GM21576 (cell line): ENCODE measurements around the gene IQCE.
"Not testable (repeated sequence)": the region's sequence is repeated elsewhere in the genome, so short reads cannot be mapped to it uniquely, and the experiment has no call there.

ENCODE experiments used
- ATAC-seq: cut with Tn5 transposase; IDR thresholded peaks from one replicate; pipeline ENCODE4 v1.9.1; 2021; ENCODE audit warnings: mild to moderate bottlenecking, moderate library complexity; ENCODE audit not compliant: unreplicated experiment

Gene IQCE

DNA sequence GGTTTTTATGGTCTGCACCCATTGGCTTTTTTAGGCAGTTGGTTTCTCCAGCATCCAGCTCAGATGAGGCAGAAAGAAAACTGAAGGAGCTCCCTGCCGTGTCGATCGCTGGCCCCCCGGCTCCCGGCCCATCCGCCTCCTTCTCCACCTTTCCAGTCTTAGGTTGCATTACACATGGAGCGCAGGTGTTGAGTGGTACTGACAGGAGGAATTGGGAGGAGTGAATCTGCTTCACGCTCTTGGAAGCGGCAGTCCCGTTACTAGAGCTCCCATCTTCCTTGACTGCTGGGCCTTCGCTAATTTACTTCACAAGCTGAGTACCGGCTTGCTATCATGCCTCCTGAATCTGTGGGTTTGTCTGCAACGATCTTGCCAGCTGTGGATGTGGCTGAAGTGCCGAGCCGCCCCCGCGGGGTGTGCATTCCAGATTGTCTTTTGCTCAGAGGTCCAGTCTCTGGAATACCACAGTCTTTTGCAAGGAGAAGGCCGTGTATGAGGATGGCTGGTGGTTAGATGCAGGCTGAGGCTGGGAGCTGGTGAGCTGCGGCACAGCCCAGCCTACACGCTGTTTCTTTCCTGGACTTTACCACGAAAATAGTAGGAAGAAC is 17.1 kb downstream of the IQCE start:
- ATAC-seq = no peak

DNA sequence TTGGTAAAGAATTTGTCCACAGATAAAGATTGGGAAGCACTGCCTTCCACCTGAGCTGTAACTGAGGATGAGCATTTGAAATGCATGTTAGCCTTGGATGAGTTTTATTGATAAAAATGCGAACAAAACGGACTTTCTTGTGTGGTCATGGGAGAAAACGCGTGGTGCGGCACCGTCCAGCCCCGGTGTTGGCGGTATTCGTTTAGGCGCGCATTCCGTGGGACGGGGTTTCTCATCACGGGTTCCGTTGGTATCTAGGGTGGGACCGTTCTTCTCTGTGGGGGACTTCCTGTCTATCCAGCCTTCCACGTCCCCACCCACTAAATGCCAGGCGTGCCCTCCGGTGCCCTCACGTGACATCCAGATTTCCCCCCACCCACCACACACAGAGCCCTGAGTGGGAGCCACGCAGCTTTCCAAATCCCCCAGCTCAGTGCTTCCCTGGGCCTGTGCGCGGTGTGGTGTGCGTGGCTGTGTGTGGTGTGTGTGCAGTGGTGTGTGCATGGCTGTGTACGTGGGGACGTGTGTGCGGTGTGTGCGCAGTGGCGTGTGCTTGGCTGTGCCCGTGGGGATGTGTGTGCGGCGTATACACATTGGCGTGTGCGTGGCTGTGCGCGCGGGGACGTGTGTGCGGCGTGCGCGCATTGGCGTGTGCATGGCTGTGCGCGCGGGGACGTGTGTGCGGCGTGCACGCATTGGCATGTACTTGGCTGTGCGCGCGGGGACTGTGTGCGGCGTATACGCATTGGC is 18.1 kb downstream of the IQCE start:
- no peak for ATAC-seq

DNA sequence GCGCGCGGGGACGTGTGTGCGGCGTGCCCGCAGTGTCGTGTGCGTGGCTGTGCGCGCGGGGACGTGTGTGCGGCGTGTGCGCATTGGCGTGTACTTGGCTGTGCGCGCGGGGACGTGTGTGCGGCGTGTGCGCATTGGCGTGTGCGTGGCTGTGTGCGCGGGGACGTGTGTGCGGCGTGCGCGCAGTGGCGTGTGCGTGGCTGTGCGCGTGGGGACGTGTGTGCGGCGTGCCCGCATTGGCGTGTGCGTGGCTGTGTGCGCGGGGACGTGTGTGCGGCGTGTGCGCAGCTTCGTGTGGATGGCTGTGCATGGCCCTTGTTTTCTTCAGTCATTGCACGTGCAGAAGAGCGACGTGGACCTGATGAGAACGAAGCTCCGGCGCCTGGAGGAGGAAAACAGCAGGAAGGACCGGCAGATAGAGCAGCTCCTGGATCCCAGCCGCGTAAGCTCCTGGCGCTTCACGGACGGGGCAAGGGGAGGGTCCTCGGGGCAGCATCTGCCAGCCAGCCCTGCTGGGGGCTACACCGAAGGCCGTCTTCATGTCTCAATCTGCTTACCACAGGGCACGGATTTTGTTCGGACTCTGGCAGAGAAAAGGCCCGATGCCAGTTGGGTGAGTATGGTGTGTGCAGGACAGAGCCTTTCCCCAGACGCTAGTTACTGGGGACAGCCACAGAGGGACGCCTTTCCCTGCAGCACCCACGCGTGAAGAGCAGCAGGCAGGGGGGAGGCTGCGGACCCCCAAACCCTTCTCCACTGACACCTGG is 19.3 kb downstream of the IQCE start:
- ATAC-seq = no peak

DNA sequence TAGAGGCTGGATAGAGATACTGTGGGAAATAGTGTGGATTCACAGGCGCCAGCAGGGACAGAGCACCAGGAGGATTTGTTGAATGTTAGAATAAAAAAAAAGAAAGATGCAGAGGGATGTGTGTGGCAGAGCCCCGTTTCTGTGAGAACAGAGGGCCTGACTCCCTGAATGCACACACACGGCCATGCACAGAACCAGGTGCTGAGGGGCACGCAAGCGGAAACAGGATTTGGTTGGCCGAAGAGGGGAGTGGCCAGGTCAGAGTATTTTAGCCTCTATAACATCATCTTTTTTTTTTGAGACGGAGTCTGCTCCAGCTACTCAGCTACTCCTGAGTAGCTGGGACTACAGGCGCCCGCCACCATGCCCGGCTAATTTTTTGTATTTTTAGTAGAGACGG is 21.9 kb downstream of the IQCE start:
- no peak for ATAC-seq

DNA sequence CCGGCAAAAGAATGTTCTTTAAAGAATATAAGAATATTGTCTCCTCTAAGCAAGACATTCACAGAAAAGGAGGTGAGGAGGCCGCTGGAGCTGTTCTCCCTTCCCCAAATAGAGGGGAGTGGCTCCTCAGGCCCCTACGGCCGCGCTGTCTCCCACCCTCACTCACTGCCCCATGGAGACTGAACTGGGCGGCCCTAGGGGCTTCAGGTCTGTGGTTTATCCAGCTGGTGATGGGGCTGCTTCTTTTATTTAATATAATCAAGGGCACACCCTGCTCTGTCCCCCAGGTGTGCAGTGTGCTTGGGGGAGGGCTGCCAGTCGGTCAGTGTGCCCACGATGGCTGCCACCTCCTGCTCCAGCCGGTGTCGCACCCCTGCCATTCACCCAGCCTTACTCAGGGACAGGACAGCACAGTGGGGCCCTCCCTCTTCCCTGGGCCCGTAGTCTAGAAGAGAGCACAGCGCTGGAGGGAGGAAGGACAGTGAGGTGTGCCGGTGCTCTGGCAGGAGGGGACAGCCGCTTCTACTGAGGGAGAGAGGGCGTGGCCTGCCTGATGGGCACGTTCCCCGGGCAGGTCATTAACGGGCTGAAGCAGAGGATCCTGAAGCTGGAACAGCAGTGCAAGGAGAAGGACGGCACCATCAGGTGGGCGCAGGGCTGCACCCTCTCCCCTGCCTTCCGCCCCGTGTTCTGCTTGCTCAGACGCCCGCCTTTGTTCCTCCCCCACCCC is 23.4 kb downstream of the IQCE start:
- no peak for ATAC-seq

DNA sequence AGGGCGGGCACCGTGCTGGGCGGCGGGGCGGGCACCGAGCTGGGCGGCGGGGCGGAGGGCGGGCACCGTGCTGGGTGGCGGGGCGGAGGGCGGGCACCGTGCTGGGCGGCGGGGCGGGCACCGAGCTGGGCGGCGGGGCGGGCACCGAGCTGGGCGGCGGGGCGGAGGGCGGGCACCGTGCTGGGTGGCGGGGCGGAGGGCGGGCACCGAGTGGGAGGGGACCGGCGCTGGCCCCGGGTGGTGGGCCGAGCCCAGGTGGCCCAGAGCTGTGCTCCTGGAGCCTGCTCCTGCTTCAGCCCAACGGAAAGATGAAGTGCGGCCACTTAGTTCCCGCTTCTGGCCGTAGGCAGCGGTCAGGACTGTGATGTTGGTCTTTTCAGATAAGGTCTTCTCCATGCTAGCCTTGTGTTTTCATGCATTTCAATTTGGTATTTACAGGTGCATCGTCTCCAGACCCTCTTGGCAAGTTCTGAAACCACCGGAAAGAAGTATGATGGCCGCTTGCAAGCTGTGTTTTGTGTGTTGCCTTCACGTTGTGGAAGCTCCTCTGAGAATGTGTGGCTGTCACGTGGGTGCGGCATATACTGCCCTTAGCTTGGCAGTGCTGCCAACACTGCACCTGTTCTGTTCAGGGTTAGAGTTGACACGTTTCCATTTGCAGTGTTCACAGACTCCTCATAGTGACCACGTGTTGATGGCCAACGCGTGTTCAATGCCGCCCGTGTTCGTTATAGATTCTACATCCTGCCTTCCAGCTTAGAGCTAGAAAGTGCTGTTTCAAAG is 25.2 kb downstream of the IQCE start:
- ATAC-seq = no peak

DNA sequence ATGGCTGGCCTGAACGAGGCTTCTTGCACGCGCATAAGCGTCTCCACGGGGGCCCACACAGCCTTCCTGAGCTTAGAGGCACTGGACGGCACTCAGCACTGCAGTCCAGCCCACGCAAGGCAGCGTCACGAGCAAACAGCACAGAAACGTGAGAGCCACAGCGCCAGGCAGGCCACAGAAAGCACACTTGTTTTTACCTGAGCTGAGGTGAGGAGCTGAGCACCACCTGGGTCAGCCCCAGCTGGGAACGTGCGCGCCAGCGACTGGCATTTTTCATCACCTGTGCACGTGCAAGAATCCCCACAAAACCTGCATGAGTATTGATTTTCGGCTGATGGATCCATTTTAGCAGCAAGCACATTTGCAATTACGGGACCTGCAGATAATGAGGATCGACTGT is 26.7 kb downstream of the IQCE start:
- no peak for ATAC-seq

DNA sequence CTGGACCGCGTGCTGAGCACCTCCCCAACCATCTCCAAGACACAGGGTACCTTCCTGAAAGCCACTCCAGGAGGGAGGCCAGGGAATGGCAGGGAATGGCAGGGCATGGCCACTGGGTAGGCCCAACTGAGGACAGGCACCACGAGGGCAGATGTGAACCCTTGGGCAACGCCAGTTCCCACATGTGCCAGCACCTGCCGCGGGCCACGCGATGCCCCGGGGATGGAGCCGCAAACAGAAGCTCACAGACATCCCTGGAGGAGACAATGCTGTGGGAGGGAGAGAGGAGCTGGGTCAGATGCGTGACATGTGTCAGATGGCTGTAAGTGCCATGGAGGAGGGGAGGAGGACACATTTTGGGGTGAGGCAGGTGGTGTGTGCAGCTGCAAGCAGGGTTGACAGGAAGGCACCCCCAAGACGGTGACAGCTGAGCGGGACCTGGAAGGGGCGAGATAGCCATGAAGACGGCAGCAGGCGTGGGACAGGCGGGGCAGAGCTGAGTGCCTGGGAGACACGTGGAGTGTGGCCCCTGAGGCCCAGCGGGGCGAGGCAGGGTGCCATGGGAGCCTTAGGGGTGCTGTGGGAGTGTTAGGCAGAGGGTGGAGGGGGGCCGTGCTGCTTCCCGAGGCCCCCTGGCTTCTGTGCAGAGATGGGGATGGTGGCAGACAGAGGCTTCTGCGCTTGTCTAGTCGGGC is 27.7 kb downstream of the IQCE start:
- no peak for ATAC-seq

DNA sequence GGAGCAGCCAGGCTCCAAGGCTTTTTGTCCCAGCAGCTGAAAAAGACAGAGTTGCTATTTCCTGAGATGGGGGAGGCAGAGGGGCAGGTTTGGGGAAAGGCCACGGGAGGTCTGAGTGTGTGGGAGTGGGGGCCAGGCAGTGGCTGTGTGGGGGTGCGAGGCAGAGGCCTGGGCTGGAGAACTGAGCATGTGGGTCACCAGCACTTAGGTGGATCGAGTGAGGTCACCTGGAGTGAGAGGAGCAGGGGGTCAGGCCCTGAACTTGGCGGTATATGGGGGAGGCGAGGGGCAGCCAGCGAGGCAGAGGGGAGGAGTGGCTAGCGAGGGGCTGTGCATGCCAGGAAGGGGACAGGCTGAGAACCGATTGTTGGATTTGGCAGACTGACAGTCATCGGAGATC is 28.4 kb downstream of the IQCE start:
- no peak for ATAC-seq

DNA sequence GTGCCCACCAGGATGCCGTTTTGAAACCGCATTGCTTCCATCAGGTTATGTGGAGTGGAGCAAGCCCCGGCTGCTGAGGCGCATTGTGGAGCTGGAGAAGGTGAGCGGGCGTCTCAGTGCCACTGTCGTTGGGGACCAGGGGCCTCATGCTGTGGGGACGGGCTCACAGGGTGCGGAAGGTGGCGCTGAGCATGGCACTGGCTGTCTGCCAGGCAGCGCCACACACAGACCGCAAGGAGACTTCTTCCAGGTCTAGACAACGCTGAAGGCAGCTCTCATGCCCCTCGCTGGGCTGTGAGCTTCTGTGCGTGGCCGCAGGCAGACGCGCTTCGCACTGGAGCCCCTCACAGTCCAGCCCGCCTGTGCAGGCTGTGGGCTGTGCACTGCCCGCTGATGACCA is 29.0 kb downstream of the IQCE start:
- no peak for ATAC-seq

DNA sequence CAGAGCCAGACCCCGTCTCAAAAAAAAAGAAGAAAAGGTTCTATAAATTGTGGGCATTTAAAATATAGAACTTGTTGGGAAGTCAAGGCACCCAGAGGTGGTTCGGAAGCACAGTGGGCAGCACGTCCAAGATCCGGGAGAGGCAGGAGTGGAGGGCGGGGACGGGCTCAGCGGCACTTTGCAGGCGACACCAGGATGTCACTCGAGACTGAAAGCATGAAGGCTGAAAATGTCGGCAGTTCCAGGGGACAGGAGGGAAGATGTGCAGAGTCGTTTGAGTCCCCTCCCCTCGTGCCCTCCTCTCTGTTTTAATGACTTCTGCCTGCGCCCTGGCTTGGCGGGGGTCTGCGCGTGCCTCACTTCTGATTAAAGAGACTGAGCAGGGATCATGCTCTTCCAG is 30.6 kb downstream of the IQCE start:
- ATAC-seq = no peak

DNA sequence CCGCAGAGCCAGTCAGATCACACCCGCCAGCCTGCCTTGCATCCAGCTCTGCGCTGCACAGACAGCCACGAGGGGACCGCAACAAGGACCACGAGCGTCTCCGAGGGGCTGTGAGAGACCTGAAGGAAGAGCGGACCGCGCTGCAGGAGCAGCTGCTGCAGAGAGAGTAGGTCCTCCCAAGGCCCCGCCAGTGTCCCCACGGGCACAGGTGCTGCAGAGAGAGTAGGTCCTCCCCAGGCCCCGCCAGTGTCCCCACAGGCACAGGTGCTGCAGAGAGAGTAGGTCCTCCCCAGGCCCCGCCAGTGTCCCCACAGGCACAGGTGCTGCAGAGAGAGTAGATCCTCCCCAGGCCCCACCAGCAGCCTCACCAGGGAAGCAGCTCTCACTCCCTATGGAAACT is 31.2 kb downstream of the IQCE start:
- ATAC-seq = not testable (repeated sequence)

DNA sequence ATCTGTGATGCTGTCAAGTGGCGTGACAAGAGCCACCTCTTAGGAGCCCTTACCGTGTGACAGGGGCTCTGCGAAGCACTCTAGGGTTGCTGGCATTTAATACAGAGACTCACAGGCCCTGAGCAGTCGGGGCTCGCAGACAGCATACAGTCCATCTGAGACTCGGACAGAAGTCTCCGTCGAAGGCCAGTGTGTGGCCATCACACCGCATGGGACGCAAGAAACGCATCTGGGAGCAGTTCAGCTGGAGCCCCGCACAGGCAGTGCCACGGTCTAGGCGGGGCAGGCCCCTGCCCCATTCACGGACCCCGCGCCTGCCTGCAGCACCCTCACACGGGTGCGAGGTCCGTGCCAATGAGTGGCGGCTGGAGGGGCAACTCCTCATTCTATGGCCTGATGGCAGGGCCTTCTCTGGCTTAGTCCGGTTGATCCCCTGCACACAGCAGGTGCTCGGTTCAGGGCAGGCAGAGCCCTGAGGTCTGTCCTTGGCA is 33.6 kb downstream of the IQCE start:
- no peak for ATAC-seq

DNA sequence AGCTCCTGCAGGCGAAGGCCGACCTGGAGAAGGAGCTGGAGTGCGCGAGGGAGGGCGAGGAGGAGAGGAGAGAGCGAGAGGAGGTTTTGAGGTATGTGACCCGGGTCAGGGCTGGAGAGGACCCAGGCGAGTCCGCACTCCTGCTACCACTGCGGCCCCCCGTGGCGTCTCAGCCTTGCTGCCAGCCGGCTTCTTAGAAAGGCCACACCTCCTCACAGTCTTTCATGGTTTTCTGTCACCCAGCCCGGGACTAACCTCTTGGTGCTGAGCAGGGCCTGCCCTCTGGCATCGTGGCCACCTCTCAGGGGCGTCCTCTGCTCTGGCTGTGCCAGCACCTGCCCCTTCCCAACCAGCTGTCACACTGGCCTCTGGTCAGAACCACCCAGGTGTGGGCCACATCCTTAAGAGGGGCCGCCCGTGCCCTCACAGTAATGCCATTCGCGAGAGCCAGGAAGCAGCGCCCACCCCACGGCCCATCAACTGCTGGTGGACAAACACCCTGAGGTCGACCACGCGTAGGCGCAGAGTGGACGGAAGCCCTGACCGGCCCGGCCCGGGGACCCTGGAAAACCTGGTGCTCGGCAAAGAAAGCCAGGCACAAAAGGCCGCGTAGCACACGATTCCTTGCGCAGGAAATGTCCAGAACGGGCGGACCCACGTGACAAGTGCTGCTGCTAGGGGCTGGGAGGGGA is 34.4 kb downstream of the IQCE start:
- ATAC-seq = no peak

DNA sequence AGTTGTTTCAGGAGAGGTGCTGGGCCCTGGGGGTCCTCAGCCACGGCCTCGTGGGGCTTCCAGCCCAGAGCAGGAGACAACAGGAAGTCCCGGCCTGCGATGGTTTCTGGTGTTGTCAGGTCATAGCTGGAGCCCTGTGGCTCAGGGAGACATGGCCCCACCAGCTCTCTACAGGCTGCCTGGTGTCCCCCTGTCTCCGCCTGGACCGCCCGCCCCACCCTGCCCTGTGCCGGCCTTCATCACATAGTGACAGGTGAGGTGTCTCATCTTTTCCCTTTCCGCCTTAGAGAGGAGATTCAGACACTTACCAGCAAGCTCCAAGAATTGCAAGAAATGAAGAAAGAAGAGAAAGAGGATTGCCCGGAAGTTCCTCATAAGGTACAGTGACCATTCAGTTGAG is 35.8 kb downstream of the IQCE start:
- no peak for ATAC-seq

DNA sequence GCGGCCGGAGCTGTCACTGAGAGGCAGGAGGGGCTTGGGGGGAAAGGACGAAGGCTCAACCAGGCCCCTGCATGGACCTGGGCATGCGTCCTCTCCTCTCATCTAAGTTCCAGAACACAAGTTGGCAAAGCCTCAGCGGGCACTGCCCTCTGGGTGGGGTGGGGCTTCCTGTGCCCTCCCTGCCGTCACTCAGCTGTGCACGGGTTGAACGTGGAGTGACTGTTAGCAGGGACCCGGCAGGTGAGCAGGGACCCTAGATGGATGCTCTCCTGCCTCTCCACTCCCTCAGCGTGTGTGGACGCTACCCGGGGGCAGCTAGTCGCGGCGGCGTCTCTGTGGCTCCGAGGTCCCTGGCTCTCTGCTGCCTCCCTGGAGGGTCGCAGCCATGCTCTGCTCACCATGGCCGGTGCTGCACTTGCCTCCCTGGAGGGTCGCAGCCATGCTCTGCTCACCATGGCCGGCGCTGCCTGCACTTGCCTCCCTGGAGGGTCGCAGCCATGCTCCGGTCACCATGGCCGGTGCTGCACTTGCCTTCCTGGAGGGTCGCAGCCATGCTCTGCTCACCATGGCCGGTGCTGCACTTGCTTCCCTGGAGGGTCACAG is 36.6 kb downstream of the IQCE start:
- no peak for ATAC-seq

DNA sequence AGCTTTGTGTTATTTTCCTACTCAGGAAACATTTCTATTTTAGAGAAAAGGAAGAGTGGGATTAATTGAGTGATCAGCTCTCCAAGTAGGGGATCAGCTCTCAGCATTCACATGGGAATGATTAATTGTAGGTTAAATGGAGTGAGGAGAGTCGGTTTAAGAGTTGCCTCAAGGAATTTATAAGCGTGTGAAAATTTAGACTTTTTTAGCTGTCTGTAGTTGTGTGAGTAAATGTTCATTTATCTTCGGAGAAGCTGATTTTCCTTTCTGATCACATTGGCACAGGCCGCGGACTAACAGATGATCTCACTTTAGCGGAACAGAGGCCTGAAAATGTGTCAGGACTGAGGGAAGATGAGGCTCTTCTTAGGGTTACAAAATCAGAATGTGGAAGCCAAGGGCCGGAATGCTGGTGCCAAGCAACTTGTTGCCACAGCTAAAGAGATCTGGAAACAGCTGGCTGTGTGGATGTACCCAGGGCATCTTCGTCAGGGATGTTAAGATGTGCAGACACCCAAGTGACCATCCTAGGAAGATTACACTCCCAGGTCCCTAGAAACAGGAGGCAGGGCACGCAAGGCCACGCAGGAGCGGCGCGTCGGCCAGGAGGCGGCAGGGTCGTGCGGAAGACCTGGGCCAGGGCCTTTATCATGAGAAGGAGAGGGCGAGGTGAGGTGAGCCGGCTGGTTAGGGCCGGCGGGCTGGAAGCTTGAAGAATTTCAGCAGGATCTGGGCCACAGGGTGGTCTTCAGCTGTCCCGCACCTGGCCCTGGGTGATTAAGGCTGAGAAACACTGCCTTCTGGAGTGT is 37.9 kb downstream of the IQCE start:
- ATAC-seq = no peak

DNA sequence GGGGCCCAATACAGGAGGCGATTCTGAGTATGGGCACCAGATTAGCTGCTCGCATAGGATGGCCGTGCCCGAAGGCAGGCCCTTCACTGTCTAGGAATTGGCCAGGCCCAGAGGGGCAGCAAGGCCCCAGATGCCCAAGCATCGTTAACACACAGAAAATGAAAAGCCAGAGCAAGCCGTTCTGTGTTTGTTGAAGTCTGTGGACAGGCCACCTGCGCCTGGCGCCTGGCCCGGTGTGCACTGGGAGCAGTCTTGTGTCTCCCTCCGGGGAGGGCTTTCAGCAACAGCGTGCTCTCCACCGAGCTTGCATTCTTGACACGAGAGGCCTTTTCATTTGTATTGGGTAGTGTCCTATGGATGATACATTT is 38.5 kb downstream of the IQCE start:
- ATAC-seq = no peak
